HG03439 (cell line): ENCODE measurements around the gene NETO2.
"Not testable (repeated sequence)": the region's sequence is repeated elsewhere in the genome, so short reads cannot be mapped to it uniquely, and the experiment has no call there.

Source experiments
- ATAC-seq: cut with Tn5 transposase; IDR thresholded peaks from one replicate; pipeline ENCODE4 v1.9.1; 2021; ENCODE audit warnings: mild to moderate bottlenecking, moderate library complexity; ENCODE audit not compliant: unreplicated experiment

Gene NETO2

GRCh38 chr16:47136099-47136842 lies 7.5 kb downstream of the NETO2 start:
- ATAC-seq = no peak

GRCh38 chr16:47134550-47134949 lies 9.2 kb downstream of the NETO2 start:
- no peak for ATAC-seq

- ATAC-seq = no peak
Measured at GRCh38 chr16:47132308-47132707, 11.4 kb downstream of the NETO2 start.

GRCh38 chr16:47129755-47130435 lies 13.8 kb downstream of the NETO2 start:
- ATAC-seq = no peak

GRCh38 chr16:47127541-47127940 lies 16.2 kb downstream of the NETO2 start:
- ATAC-seq = no peak

- no peak for ATAC-seq
Measured at GRCh38 chr16:47125757-47126156, 18.0 kb downstream of the NETO2 start.

GRCh38 chr16:47113130-47113529 lies 30.6 kb downstream of the NETO2 start:
- ATAC-seq = no peak

- ATAC-seq = no peak
Measured at GRCh38 chr16:47110939-47111338, 32.8 kb downstream of the NETO2 start.

GRCh38 chr16:47109361-47109760 lies 34.4 kb downstream of the NETO2 start:
- no peak for ATAC-seq

- ATAC-seq = not testable (repeated sequence)
Measured at GRCh38 chr16:47102921-47103320, 40.8 kb downstream of the NETO2 start.

GRCh38 chr16:47097154-47097553 lies 46.6 kb downstream of the NETO2 start:
- ATAC-seq = not testable (repeated sequence)

- no peak for ATAC-seq
Measured at GRCh38 chr16:47096297-47096696, 47.4 kb downstream of the NETO2 start.

- no peak for ATAC-seq
Measured at GRCh38 chr16:47084198-47084597, 59.5 kb downstream of the NETO2 start.

- no peak for ATAC-seq
Measured at GRCh38 chr16:47082099-47082865, 61.5 kb downstream of the NETO2 start.

- no peak for ATAC-seq
Measured at GRCh38 chr16:47081115-47081514, 62.6 kb downstream of the NETO2 start.

- ATAC-seq = no peak
Measured at GRCh38 chr16:47079860-47080259, 63.9 kb downstream of the NETO2 start.

- ATAC-seq = no peak
Measured at GRCh38 chr16:47073223-47074155, 70.3 kb downstream of the NETO2 start.

GRCh38 chr16:47072158-47072557 lies 71.6 kb downstream of the NETO2 start:
- ATAC-seq = no peak

GRCh38 chr16:47069841-47070584 lies 73.7 kb downstream of the NETO2 start:
- ATAC-seq = no peak

- ATAC-seq = no peak
Measured at GRCh38 chr16:47069313-47069712, 74.4 kb downstream of the NETO2 start.
